ENCODE measurements around the gene NTMT1.

DNA sequence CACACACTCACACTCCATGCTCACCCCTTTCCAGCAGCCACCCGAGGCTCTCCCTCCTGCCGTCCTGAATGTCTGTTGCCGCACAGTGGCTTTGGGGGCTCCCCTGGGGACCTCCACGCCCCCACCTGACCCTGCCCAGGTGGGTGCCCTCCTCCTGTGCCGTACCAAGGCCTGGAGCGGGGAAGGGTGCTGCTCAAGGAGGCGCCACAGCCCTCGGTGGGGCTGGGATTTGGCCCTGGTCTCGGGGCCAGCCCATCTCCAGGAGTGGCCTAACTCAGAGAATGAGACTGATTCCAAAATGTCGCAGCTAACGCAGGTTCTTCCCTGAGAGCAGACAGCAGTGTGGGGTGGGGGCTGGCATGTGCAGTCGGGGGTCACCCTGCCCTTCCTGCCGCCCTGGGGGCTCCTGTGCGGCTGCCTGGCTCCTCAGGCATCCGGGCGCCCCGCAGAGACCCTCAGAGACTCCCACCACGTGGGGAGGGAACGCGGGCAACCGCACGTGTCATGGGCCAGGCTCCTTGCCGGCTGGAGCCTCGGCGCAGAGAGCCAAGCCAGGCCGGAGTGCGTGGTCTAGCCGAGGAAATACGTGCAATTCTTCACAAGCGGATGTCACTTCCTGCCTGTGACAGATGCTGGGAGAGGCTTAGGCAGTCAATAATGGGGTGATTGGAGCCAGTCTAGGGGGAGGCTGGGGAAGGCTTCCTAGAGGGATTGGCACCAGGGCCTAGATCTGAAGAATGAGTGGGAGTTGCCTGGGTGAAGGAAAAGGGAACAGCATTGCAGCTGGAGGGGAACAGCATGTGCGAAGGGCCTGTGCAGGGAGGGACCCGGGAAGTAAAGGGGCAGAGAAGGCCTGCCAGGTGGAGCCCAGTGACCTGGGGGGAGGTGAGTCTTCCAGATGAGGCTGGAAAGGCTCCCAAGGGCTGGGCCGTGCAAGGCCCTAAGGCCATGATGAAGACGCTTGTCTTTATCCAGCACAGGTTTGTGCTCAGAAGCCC lies 49.1 kb upstream of the NTMT1 start:
- TF ChIP-seq, protein P1, sequence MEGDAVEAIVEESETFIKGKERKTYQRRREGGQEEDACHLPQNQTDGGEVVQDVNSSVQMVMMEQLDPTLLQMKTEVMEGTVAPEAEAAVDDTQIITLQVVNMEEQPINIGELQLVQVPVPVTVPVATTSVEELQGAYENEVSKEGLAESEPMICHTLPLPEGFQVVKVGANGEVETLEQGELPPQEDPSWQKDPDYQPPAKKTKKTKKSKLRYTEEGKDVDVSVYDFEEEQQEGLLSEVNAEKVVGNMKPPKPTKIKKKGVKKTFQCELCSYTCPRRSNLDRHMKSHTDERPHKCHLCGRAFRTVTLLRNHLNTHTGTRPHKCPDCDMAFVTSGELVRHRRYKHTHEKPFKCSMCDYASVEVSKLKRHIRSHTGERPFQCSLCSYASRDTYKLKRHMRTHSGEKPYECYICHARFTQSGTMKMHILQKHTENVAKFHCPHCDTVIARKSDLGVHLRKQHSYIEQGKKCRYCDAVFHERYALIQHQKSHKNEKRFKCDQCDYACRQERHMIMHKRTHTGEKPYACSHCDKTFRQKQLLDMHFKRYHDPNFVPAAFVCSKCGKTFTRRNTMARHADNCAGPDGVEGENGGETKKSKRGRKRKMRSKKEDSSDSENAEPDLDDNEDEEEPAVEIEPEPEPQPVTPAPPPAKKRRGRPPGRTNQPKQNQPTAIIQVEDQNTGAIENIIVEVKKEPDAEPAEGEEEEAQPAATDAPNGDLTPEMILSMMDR (IDR thresholded peaks at IDR 0.05), result no peak
- TF ChIP-seq MAFK (IDR thresholded peaks at IDR 0.05; ENCODE audit: partially characterized antibody) (no peak), RFX5 (IDR thresholded peaks at IDR 0.05) (no peak), RAD21 (conservative IDR thresholded peaks at IDR 0.05 in 1 of 2, IDR thresholded peaks at IDR 0.05 in 1 of 2) (no peak), ZNF302 (CRISPR knock-in tag; IDR thresholded peaks at IDR 0.05) (no peak)
- TF ChIP-seq, protein P2, sequence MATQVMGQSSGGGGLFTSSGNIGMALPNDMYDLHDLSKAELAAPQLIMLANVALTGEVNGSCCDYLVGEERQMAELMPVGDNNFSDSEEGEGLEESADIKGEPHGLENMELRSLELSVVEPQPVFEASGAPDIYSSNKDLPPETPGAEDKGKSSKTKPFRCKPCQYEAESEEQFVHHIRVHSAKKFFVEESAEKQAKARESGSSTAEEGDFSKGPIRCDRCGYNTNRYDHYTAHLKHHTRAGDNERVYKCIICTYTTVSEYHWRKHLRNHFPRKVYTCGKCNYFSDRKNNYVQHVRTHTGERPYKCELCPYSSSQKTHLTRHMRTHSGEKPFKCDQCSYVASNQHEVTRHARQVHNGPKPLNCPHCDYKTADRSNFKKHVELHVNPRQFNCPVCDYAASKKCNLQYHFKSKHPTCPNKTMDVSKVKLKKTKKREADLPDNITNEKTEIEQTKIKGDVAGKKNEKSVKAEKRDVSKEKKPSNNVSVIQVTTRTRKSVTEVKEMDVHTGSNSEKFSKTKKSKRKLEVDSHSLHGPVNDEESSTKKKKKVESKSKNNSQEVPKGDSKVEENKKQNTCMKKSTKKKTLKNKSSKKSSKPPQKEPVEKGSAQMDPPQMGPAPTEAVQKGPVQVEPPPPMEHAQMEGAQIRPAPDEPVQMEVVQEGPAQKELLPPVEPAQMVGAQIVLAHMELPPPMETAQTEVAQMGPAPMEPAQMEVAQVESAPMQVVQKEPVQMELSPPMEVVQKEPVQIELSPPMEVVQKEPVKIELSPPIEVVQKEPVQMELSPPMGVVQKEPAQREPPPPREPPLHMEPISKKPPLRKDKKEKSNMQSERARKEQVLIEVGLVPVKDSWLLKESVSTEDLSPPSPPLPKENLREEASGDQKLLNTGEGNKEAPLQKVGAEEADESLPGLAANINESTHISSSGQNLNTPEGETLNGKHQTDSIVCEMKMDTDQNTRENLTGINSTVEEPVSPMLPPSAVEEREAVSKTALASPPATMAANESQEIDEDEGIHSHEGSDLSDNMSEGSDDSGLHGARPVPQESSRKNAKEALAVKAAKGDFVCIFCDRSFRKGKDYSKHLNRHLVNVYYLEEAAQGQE (IDR thresholded peaks at IDR 0.05), result no peak

All from A549 (cell line).